ENCODE data around the gene AP2M1. TPM values are rescaled to one million over a fixed set of nuclear protein-coding genes. Genes with fewer than 3 reads are reported as not detected.
A peak's percentile ranks its signal among the peaks of the same experiment; 100 is the strongest.

AP2M1 gene
- total RNA-seq, 1 donor from 2014 or later, result 262 TPM

- no peaks in the 10 kb centered on the region for H3K27me3 ChIP-seq (ENCODE audit: control insufficient read depth, insufficient read depth, low read length)
- H3K4me3 ChIP-seq (ENCODE audit: low read depth, low read length), result peak overlapping the region; percentile 76
- FAIRE-seq (no peak), DNase-seq (ENCODE audit: low read depth) (no peak)
- TF ChIP-seq CTCF (IDR thresholded peaks at IDR 0.05; ENCODE audit: insufficient read depth, low read length, severe bottlenecking), result no peak
- peaks cover 4% of the 10 kb centered on the region for H3K36me3 ChIP-seq (ENCODE audit: control insufficient read depth, insufficient read depth, low read length)
These were observed 39.9 kb upstream of the AP2M1 start for GRCh38 chr3:184134746-184135148.

GRCh38 chr3:184135149-184135910, 39.3 kb upstream of the AP2M1 start, which contains the start of gene EIF2B5:
EIF2B5 (plus strand) TSS chr3:184135358; CDS start chr3:184135386, 28 bp downstream.
- TF ChIP-seq CTCF (IDR thresholded peaks at IDR 0.05; ENCODE audit: insufficient read depth, low read length, severe bottlenecking), result peak; percentile 47
- peak within 1 kb of the TSS; percentile 76 for H3K4me3 ChIP-seq (ENCODE audit: low read depth, low read length)
- H3K27me3 ChIP-seq (ENCODE audit: control insufficient read depth, insufficient read depth, low read length), result no peaks in the 10 kb centered on the region
- FAIRE-seq, result no peak
- H3K36me3 ChIP-seq (ENCODE audit: control insufficient read depth, insufficient read depth, low read length), result peaks cover 5% of the 10 kb centered on the region
- DNase-seq (ENCODE audit: low read depth), result peak; percentile 86

- Histone ChIP-seq H3K27me3 (ENCODE audit: control insufficient read depth, insufficient read depth, low read length) (no peaks in the 10 kb centered on the region), H3K4me3 (ENCODE audit: low read depth, low read length) (peak overlapping the region; percentile 76), H3K36me3 (ENCODE audit: control insufficient read depth, insufficient read depth, low read length) (peaks cover 6% of the 10 kb centered on the region)
- no peak for DNase-seq (ENCODE audit: low read depth)
- FAIRE-seq, result no peak
- no peak for TF ChIP-seq CTCF (IDR thresholded peaks at IDR 0.05; ENCODE audit: insufficient read depth, low read length, severe bottlenecking)
These were observed 38.8 kb upstream of the AP2M1 start for GRCh38 chr3:184135911-184136260.

- no peak for FAIRE-seq
- Histone ChIP-seq H3K27me3 (ENCODE audit: control insufficient read depth, insufficient read depth, low read length) (no peaks in the 10 kb centered on the region), H3K4me3 (ENCODE audit: low read depth, low read length) (no peak overlapping the region), H3K36me3 (ENCODE audit: control insufficient read depth, insufficient read depth, low read length) (peaks cover 34% of the 10 kb centered on the region)
- no peak for TF ChIP-seq CTCF (IDR thresholded peaks at IDR 0.05; ENCODE audit: insufficient read depth, low read length, severe bottlenecking)
- DNase-seq (ENCODE audit: low read depth), result no peak
These were observed 34.2 kb upstream of the AP2M1 start for GRCh38 chr3:184140436-184140835.

GRCh38 chr3:184142199-184142598, 32.5 kb upstream of the AP2M1 start:
- no peak for FAIRE-seq
- no peaks in the 10 kb centered on the region for H3K27me3 ChIP-seq (ENCODE audit: control insufficient read depth, insufficient read depth, low read length)
- H3K4me3 ChIP-seq (ENCODE audit: low read depth, low read length), result no peak overlapping the region
- DNase-seq (ENCODE audit: low read depth), result no peak
- TF ChIP-seq CTCF (IDR thresholded peaks at IDR 0.05; ENCODE audit: insufficient read depth, low read length, severe bottlenecking), result no peak
- peaks cover 34% of the 10 kb centered on the region for H3K36me3 ChIP-seq (ENCODE audit: control insufficient read depth, insufficient read depth, low read length)

GRCh38 chr3:184143327-184143726, 31.3 kb upstream of the AP2M1 start:
- no peak for TF ChIP-seq CTCF (IDR thresholded peaks at IDR 0.05; ENCODE audit: insufficient read depth, low read length, severe bottlenecking)
- FAIRE-seq (no peak), DNase-seq (ENCODE audit: low read depth) (no peak)
- Histone ChIP-seq H3K4me3 (ENCODE audit: low read depth, low read length) (no peak overlapping the region), H3K27me3 (ENCODE audit: control insufficient read depth, insufficient read depth, low read length) (no peaks in the 10 kb centered on the region), H3K36me3 (ENCODE audit: control insufficient read depth, insufficient read depth, low read length) (peaks cover 30% of the 10 kb centered on the region)
